IMR-90 (cell line): Measurements from ENCODE around the gene BCL11B. TPM values are rescaled to one million over a fixed set of nuclear protein-coding genes. Genes with fewer than 3 reads are reported as not detected.

ENCODE experiments used
- ATAC-seq: fragments of 200-7000 bp; cut with Tn5 transposase; 2 replicates; pipeline ENCODE4 v1.9.1; 2020; ENCODE audit warnings: low read depth, mild to moderate bottlenecking, moderate library complexity
- BruUV-seq: library from RNA; stranded (reverse); fragments of 400-500 nt; replicated peaks from 2 replicates; lab custom pipeline; 2021; lab: Mats Ljungman, UMichigan
- CTCF ChIA-PET: fragments of 300-600 bp; formaldehyde crosslinking; extraction: SDS; loops from one replicate; lab custom pipeline; 2021; ENCODE audit warnings: antibody characterized with exemption; lab: Yijun Ruan, JAX
- POLR2A ChIA-PET: fragments of 300-600 bp; sonication (Branson Sonifier 250); formaldehyde crosslinking; loops from one replicate; lab custom pipeline; 2022; ENCODE audit warnings: antibody characterized with exemption; ENCODE audit not compliant: unreplicated experiment; lab: Charles Lee
- DNase-seq: peaks from one replicate; pipeline ENCODE4 v3.0.0; 2013
- H2AFZ ChIP-seq: replicated peaks from 2 replicates; pipeline ENCODE3; 2013; ENCODE audit warnings: low read length, mild to moderate bottlenecking; ENCODE audit not compliant: poor library complexity
- H2AK5ac ChIP-seq: 2 replicates; pipeline ENCODE4 v1.6.1; 2013; ENCODE audit warnings: low read depth, low read length, inconsistent platforms
- H2AK9ac ChIP-seq: replicated peaks from 2 replicates; pipeline ENCODE3; 2013; ENCODE audit warnings: mild to moderate bottlenecking, low read depth, low read length, moderate library complexity; ENCODE audit not compliant: poor library complexity
- H2BK120ac ChIP-seq: 2 replicates; pipeline ENCODE4 v1.6.1; 2013; ENCODE audit warnings: low read depth, low read length, inconsistent platforms
- H2BK15ac ChIP-seq: 3 replicates; pipeline ENCODE4 v1.6.1; 2013; ENCODE audit warnings: low read depth, low read length, inconsistent platforms
- H2BK20ac ChIP-seq: 2 replicates; pipeline ENCODE4 v1.6.1; 2013; ENCODE audit warnings: low read depth, mild to moderate bottlenecking, inconsistent platforms, low read length, moderate library complexity
- H2BK5ac ChIP-seq: 2 replicates; pipeline ENCODE4 v1.6.1; 2013; ENCODE audit warnings: mild to moderate bottlenecking, low read depth, low read length, inconsistent platforms; ENCODE audit not compliant: poor library complexity, severe bottlenecking
- H3K14ac ChIP-seq: replicated peaks from 2 replicates; pipeline ENCODE4 v1.6.1; 2013; ENCODE audit warnings: low read depth, low read length, inconsistent platforms
- H3K18ac ChIP-seq: 2 replicates; pipeline ENCODE4 v1.6.1; 2013; ENCODE audit warnings: low read depth, low read length, control low read depth
- H3K23ac ChIP-seq: 2 replicates; pipeline ENCODE4 v1.6.1; 2013; ENCODE audit warnings: low read depth, low read length, inconsistent platforms
- H3K27ac ChIP-seq: 2 replicates; pipeline ENCODE4 v1.5.1; 2013; ENCODE audit warnings: mild to moderate bottlenecking, control low read depth, low read length; ENCODE audit not compliant: insufficient read depth
- H3K27me3 ChIP-seq: 2 replicates; pipeline ENCODE4 v1.6.1; 2013; ENCODE audit warnings: low read length; ENCODE audit not compliant: control insufficient read depth, insufficient read depth
- H3K36me3 ChIP-seq: 2 replicates; pipeline ENCODE4 v1.6.1; 2013; ENCODE audit warnings: low read length, mixed read lengths; ENCODE audit not compliant: control insufficient read depth, insufficient read depth
- H3K4ac ChIP-seq: 2 replicates; pipeline ENCODE4 v1.6.1; 2013; ENCODE audit warnings: low read depth, low read length, inconsistent platforms
- H3K4me1 ChIP-seq: 2 replicates; pipeline ENCODE4 v1.6.1; 2013; ENCODE audit warnings: low read length, mixed read lengths; ENCODE audit not compliant: control insufficient read depth, insufficient read depth
- H3K4me2 ChIP-seq: 2 replicates; pipeline ENCODE4 v1.6.1; 2013; ENCODE audit warnings: low read depth, mild to moderate bottlenecking, control low read depth, low read length, moderate library complexity
- H3K4me3 ChIP-seq: 2 replicates; pipeline ENCODE4 v1.5.1; 2013; ENCODE audit warnings: low read depth, mild to moderate bottlenecking, control low read depth, low read length, moderate library complexity; ENCODE audit not compliant: insufficient read depth
- H3K56ac ChIP-seq: 2 replicates; pipeline ENCODE4 v1.6.1; 2013; ENCODE audit warnings: low read length, inconsistent platforms; ENCODE audit not compliant: insufficient read depth; ENCODE audit errors: extremely low read depth
- H3K79me1 ChIP-seq, 2 experiments: 2 replicates each; pipeline ENCODE4 v1.6.1; 2013; ENCODE audit warnings: low read length in 2 of 2, inconsistent platforms in 1 of 2, low read depth in 1 of 2
- H3K9ac ChIP-seq: 2 replicates; pipeline ENCODE4 v1.6.1; 2013; ENCODE audit warnings: low read depth, low read length, control low read depth
- H3K9me1 ChIP-seq: 2 replicates; pipeline ENCODE4 v1.6.1; 2013; ENCODE audit warnings: low read length, inconsistent platforms; ENCODE audit not compliant: insufficient read depth
- H3K9me3 ChIP-seq: 2 replicates; pipeline ENCODE4 v1.6.1; 2013; ENCODE audit warnings: low read length; ENCODE audit not compliant: control insufficient read depth, insufficient read depth
- H4K20me1 ChIP-seq: 2 replicates; pipeline ENCODE4 v1.6.1; 2013; ENCODE audit warnings: low read length, inconsistent platforms; ENCODE audit not compliant: insufficient read depth
- H4K5ac ChIP-seq: 2 replicates; pipeline ENCODE4 v1.6.1; 2013; ENCODE audit warnings: mild to moderate bottlenecking, low read depth, low read length, control low read depth
- H4K8ac ChIP-seq, 2 experiments: 2 replicates each; pipeline ENCODE4 v1.6.1; 2013; ENCODE audit warnings: low read depth in 2 of 2, low read length in 2 of 2, control low read depth in 1 of 2, inconsistent platforms in 1 of 2
- H4K91ac ChIP-seq: 2 replicates; pipeline ENCODE4 v1.6.1; 2013; ENCODE audit warnings: low read depth, low read length, inconsistent platforms; ENCODE audit not compliant: insufficient read depth
- MXI1 ChIP-seq: IDR thresholded peaks from 2 replicates; pipeline ENCODE4 v1.6.1; 2012; ENCODE audit warnings: low read depth, mild to moderate bottlenecking, low read length, moderate library complexity, borderline replicate concordance
- WGBS, 2 experiments: methylation state at CpG; one replicate each; pipeline versions ENCODE4 v1.1.5 to v1.1.7; 2013; ENCODE audit warnings: missing lambda C conversion rate in 2 of 2; ENCODE audit not compliant: insufficient read length in 1 of 2; ENCODE audit errors: extremely low coverage in 2 of 2; 5-methylcytosine and 5-hydroxymethylcytosine counted together
- dilution Hi-C: fragments of 300-500 bp; cut with HindIII; formaldehyde crosslinking; loops from one replicate; pipeline ENCODE4 v1.14.3; 2018; ENCODE audit warnings: low sequenced_read_pairs; ENCODE audit not compliant: unreplicated experiment
- in situ Hi-C: fragments of 300-500 bp; cut with MboI; formaldehyde crosslinking; loops from 3 replicates; pipeline ENCODE4 v1.14.3; 2019; ENCODE audit warnings: low sequenced_read_pairs, inconsistent platforms, mixed read lengths
- intact Hi-C: fragments of 100-400 bp; cut with micrococcal nuclease; formaldehyde crosslinking; loops from 2 replicates; pipeline ENCODE4 v1.10.0; 2022
- polyA plus RNA-seq, 3 experiments: library from polyadenylated mRNA; depleted of rRNA; stranded (reverse); fragments of >200 nt; gene quantifications; 2 replicates each; pipeline ENCODE4 v1.2.3, GENCODE V29; 2012; ENCODE audit warnings: low replicate concordance in 1 of 3
- total RNA-seq: library from RNA; depleted of rRNA; stranded (reverse); fragments of >200 nt; gene quantifications from 2 replicates; pipeline ENCODE4 v1.2.3, GENCODE V29; 2012

BCL11B gene
- total and polyA plus RNA-seq, 2 of the 4 experiments (the other 2 are of a cell fraction) = under 0.01 TPM; not detected in 1

- H3K4me1 ChIP-seq = no peaks in the 10 kb centered on the region
- no peak overlapping the region for H3K4ac ChIP-seq
- H4K91ac ChIP-seq = no peak overlapping the region
- TF ChIP-seq MXI1 = no peak
- H3K9me1 ChIP-seq = no peaks in the 10 kb centered on the region
- no peaks in the 10 kb centered on the region for H3K79me1 ChIP-seq
- no peak overlapping the region for H2BK5ac ChIP-seq
- intact Hi-C loops (loop anchor here (1.0 kb wide), 1 partner anchor 95 kb away; no protein-coding TSS in a partner anchor), dilution Hi-C loops (no loop called here), in situ Hi-C loops (loop anchor here (10.0 kb wide), 1 partner anchor 94 kb away; no protein-coding TSS in a partner anchor)
- H3K9ac ChIP-seq = no peak overlapping the region
- 78% methylated on average over 10 of the region's 27 CpGs; no CpG with 5 or more reads in 1 of the 2 experiments for WGBS, 2 experiments
- H4K8ac ChIP-seq = no peak overlapping the region
- ChIA-PET POLR2A (no interaction called here), CTCF (interaction anchor here (1.1 to 1.6 kb wide), 3 partner anchors 16 to 96 kb away, joined by 3 to 27 read pairs (median 4); no protein-coding TSS in a partner anchor)
- H4K5ac ChIP-seq = no peak overlapping the region
- H3K36me3 ChIP-seq = no peaks in the 10 kb centered on the region
- H2BK15ac ChIP-seq = no peak overlapping the region
- H2BK20ac ChIP-seq = no peak overlapping the region
- H3K56ac ChIP-seq = no peak overlapping the region
- H3K27ac ChIP-seq = no peak overlapping the region
- no peak overlapping the region for H3K4me3 ChIP-seq
- no peak for DNase-seq
- H2AK9ac ChIP-seq = no peak overlapping the region
- no peak overlapping the region for H2AK5ac ChIP-seq
- H4K20me1 ChIP-seq = no peaks in the 10 kb centered on the region
- no peak overlapping the region for H3K18ac ChIP-seq
- BruUV-seq = no TSS peak
- H2BK120ac ChIP-seq = no peak overlapping the region
- H3K23ac ChIP-seq = no peak overlapping the region
- no peaks in the 10 kb centered on the region for H3K9me3 ChIP-seq
- ATAC-seq = no peak
- peaks cover 2% of the 10 kb centered on the region; the same call in 1 of the 2 replicates for H3K27me3 ChIP-seq
- no peak overlapping the region for H3K4me2 ChIP-seq
- H2AFZ ChIP-seq = no peak overlapping the region
- no peak overlapping the region for H3K14ac ChIP-seq
Measured at GRCh38 chr14:99320621-99321235, 48.7 kb upstream of the BCL11B start.
